ENCODE results near the gene FARP2.
A peak's percentile ranks its signal among the peaks of the same experiment; 100 is the strongest.

FARP2 gene

GRCh38 chr2:241310917-241311566, 45.0 kb upstream of the FARP2 start:
- TF ChIP-seq CTCF (IDR thresholded peaks at IDR 0.05; ENCODE audit: borderline replicate concordance, control extremely low read depth, extremely low read depth, insufficient read depth, missing control alignments) = no peak
- in situ Hi-C loops (cut with MboI; ENCODE audit: low sequenced_read_pairs, unreplicated experiment) = no loop called here
- DNase-seq (ENCODE audit: low spot score) = no peak

GRCh38 chr2:241312082-241312481, 44.0 kb upstream of the FARP2 start:
- no peak for DNase-seq (ENCODE audit: low spot score)
- no peak for TF ChIP-seq CTCF (IDR thresholded peaks at IDR 0.05; ENCODE audit: borderline replicate concordance, control extremely low read depth, extremely low read depth, insufficient read depth, missing control alignments)
- in situ Hi-C loops (cut with MboI; ENCODE audit: low sequenced_read_pairs, unreplicated experiment) = no loop called here

GRCh38 chr2:241313543-241314095, 42.5 kb upstream of the FARP2 start:
- in situ Hi-C loops (cut with MboI; ENCODE audit: low sequenced_read_pairs, unreplicated experiment) = no loop called here
- no peak for TF ChIP-seq CTCF (IDR thresholded peaks at IDR 0.05; ENCODE audit: borderline replicate concordance, control extremely low read depth, extremely low read depth, insufficient read depth, missing control alignments)
- DNase-seq (ENCODE audit: low spot score) = no peak

GRCh38 chr2:241314226-241315092, 41.6 kb upstream of the FARP2 start:
- in situ Hi-C loops (cut with MboI; ENCODE audit: low sequenced_read_pairs, unreplicated experiment) = no loop called here
- DNase-seq (ENCODE audit: low spot score) = no peak
- TF ChIP-seq CTCF (IDR thresholded peaks at IDR 0.05; ENCODE audit: borderline replicate concordance, control extremely low read depth, extremely low read depth, insufficient read depth, missing control alignments) = no peak

GRCh38 chr2:241315093-241315878, 40.8 kb upstream of the FARP2 start, which contains the start of gene HDLBP:
Gene HDLBP, minus strand, starts transcription at chr2:241315672. Its CDS starts 48,803 bp downstream, at chr2:241266869.
- TF ChIP-seq CTCF (IDR thresholded peaks at IDR 0.05; ENCODE audit: borderline replicate concordance, control extremely low read depth, extremely low read depth, insufficient read depth, missing control alignments) = peak; percentile 71
- DNase-seq (ENCODE audit: low spot score) = peak; percentile 99
- in situ Hi-C loops (cut with MboI; ENCODE audit: low sequenced_read_pairs, unreplicated experiment) = no loop called here
